Rectal smooth muscle tissue (tissue), 1 donor: ENCODE results near the gene CA12.

Experiments used
- H3K27ac ChIP-seq: one replicate; pipeline ENCODE4 v1.7.0; 2013; ENCODE audit warnings: low read depth, low read length, inconsistent platforms
- H3K27me3 ChIP-seq: one replicate; pipeline ENCODE4 v1.7.0; 2013; ENCODE audit warnings: low read length; ENCODE audit not compliant: control insufficient read depth, insufficient read depth
- H3K36me3 ChIP-seq: one replicate; pipeline ENCODE4 v1.7.0; 2013; ENCODE audit warnings: low read length; ENCODE audit not compliant: control insufficient read depth, insufficient read depth
- H3K4me1 ChIP-seq: one replicate; pipeline ENCODE4 v1.7.0; 2013; ENCODE audit warnings: low read length; ENCODE audit not compliant: control insufficient read depth, insufficient read depth
- H3K4me3 ChIP-seq: one replicate; pipeline ENCODE4 v1.7.0; 2013; ENCODE audit warnings: low read length
- H3K9ac ChIP-seq: one replicate; pipeline ENCODE4 v1.7.0; 2013; ENCODE audit warnings: low read length

Gene CA12

DNA sequence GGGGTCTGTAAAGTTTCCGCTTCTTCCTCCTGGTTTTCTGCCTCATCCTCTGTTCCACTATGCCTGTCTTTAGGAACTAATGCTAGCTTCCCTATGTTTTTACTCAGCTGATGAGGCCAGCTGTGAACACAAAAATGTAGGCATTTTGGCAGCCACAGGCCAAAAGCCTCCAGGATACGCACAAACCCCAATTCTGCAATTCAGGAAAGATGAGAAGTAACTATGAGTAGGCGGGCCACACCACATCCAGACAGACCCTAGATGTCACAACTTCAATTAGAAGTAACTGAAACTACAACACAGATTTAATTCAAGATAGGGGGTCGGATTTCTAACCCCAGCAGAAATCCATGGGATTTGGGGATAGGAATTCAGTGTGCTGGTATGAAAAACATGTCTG lies 11.9 kb downstream of the CA12 start:
- Histone ChIP-seq H3K36me3 (no peaks in the 10 kb centered on the region), H3K4me1 (no peaks in the 10 kb centered on the region), H3K27me3 (no peaks in the 10 kb centered on the region)

DNA sequence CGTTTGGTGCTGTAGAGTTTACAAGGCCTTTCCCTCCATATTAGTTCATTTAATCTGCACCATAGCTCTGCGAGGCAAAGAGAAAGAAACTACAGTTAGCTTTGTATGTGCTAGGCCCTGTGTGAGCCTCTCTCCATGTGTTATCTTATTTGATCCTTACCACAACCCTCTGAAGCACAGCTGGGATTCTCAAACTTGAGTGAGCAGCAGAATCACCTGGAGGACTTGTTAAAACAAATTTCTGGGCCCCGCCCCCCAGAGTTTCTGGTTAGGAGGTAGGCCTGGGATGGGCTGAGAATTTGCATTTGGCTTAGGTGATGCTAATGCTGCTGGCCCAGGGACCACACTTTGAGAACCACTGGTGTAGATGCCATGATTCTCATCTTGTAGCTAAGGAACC lies 12.3 kb downstream of the CA12 start:
- Histone ChIP-seq H3K9ac (no peak overlapping the region), H3K27ac (no peak overlapping the region), H3K36me3 (no peaks in the 10 kb centered on the region), H3K4me3 (no peak overlapping the region), H3K27me3 (no peaks in the 10 kb centered on the region), H3K4me1 (no peaks in the 10 kb centered on the region)

More for the DNA sequence above, 11.9 kb downstream of the CA12 start:
- Histone ChIP-seq H3K9ac (no peak overlapping the region), H3K27ac (no peak overlapping the region), H3K4me3 (no peak overlapping the region)

DNA sequence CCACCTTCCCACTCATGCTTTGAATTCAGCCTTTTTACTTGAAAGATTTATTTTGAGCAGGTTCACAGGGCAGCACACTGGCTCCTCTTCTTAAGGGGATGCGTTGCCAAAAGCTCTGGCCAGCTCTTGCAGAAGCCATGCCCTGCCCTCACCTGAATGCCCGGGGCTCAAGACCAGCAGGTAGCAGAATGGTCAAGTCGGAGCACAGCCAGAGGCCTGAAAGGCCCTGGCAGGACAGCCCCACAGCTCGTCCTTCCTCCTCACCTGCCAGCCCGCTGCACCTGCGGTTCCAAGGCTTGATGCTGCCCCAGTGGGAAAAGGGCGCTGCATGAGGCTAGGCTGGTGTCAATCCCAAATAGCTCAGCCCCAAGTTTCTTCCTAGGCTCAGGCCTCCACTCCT lies 13.1 kb downstream of the CA12 start:
- Histone ChIP-seq H3K4me1 (no peaks in the 10 kb centered on the region), H3K9ac (no peak overlapping the region), H3K4me3 (no peak overlapping the region), H3K27me3 (no peaks in the 10 kb centered on the region), H3K36me3 (no peaks in the 10 kb centered on the region), H3K27ac (no peak overlapping the region)

DNA sequence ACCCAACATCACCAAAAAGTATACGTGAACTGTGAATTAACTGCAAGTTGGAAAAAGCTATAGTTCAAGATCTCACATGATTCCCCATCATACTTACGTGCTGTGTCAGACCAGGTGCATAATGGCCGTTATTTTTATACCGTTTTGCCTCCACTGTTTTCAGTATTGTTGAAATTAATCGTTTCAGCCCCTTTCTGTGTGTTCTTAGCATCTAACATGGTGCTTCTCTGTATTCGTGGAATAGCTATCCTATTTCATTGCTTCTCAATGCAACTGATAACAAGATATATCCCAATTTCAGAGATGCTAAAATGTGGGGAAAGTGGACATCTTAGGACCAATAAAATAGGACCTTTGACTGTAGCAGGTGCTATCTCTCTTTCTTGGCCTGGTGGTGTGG lies 13.7 kb downstream of the CA12 start:
- Histone ChIP-seq H3K27me3 (no peaks in the 10 kb centered on the region), H3K27ac (no peak overlapping the region), H3K36me3 (no peaks in the 10 kb centered on the region), H3K9ac (no peak overlapping the region), H3K4me1 (no peaks in the 10 kb centered on the region), H3K4me3 (no peak overlapping the region)

DNA sequence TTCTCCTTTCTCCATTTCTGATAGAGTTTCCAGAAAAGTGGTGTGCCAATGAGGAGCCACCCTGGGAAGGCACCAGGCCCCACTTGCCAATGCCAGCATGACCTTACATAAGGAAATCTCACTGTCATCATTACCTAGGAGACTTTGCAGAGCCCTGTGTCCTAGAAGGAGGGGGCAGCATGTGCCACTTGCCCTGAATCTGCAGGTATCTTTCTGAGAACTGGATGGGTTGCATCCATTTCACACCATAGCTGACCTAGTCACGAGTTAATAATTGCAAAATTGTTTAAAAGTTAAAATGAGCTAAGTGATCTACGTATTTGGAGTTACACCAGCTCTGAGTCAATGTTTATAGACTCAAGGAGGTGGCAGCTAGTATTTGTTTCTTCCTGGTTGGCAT lies 14.3 kb downstream of the CA12 start:
- Histone ChIP-seq H3K27ac (no peak overlapping the region), H3K9ac (no peak overlapping the region), H3K27me3 (no peaks in the 10 kb centered on the region), H3K36me3 (no peaks in the 10 kb centered on the region), H3K4me1 (no peaks in the 10 kb centered on the region), H3K4me3 (no peak overlapping the region)

DNA sequence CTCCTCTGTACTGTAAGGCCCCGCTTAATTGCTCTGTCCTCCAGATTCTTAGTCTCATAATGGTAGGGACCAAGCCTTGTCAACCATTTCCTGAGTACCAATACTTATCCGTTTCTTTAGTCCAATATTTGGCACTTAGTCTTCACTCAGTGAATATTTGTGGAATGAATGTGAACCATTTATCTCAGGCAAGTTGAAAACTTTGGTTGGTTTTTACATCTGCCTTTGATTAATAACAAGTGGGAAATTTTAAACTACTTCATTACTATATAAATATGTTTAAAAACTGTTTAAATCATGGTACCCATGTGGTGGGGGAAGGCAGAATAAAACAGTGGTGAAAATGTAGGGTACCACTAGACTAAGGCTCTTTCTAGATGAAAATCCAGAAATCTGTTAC lies 15.2 kb downstream of the CA12 start:
- no peaks in the 10 kb centered on the region for H3K27me3 ChIP-seq
- no peaks in the 10 kb centered on the region for H3K36me3 ChIP-seq

DNA sequence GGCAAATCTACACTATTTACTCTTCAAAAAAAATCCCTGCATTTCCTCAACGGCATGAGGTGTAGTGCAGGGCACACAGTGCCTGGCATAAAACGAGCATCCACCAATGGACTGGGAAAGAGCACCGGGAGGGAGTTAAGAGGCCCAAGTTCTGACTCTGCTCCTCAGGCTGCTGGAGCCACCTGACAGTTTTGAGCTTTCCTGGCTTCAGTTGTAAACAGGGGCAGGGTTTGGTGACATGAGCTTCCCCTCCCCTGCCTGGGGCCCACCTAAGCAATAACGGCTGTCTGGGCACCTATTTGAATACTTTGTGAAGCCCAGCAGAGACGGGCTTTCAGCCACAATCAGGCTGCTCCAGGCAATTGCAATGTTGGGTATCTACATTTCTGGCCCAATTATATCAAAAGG lies 16.4 kb downstream of the CA12 start:
- H3K36me3 ChIP-seq: no peaks in the 10 kb centered on the region
- H3K9ac ChIP-seq: no peak overlapping the region
- H3K27me3 ChIP-seq: no peaks in the 10 kb centered on the region
- H3K4me3 ChIP-seq: no peak overlapping the region
- H3K27ac ChIP-seq: no peak overlapping the region
- no peaks in the 10 kb centered on the region for H3K4me1 ChIP-seq

More for the DNA sequence above, 15.2 kb downstream of the CA12 start:
- Histone ChIP-seq H3K4me1 (no peaks in the 10 kb centered on the region), H3K27ac (no peak overlapping the region), H3K4me3 (no peak overlapping the region), H3K9ac (no peak overlapping the region)

DNA sequence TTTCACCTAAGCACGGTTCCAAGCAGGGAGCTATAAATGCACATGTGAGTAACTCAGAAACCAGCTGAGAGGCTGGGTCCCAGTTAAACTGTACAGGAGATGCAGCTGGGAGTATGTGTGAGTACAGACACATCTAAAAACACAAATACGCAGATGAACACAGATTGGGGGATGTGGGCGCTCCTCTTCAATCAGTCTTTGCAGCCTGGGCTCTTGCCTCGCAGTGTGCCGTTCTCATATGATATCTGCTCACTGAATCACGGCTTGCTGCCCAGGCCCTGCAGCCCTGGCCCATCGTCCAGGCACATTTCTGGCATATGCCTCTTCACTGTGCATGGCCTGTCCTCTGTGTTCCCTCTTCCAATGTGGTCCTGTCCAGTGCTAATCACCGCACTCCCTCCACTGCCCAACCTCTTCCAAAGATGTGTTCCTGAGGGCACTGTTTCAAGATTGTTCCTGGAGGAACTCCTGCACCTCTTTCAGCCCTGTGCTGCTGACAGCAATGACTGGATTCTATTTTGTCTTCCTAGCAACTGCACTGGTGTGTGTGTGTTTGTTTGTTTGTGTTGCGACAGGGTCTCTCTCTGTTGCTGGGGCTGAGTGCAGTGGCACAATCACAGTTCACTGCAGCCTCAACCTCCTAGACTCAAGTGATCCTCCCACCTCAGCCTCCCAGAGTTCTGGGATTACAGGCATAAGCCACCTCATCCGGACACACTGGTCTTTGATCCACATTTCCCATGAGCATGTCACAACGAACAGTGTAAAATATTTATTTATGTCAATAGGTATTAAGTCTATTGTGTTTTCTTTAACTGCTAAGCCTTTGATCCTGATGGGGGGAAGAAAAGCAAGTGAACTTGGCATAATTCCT lies 17.0 kb downstream of the CA12 start:
- Histone ChIP-seq H3K27me3 (no peaks in the 10 kb centered on the region), H3K27ac (no peak overlapping the region), H3K9ac (no peak overlapping the region), H3K36me3 (no peaks in the 10 kb centered on the region), H3K4me3 (no peak overlapping the region), H3K4me1 (no peaks in the 10 kb centered on the region)

DNA sequence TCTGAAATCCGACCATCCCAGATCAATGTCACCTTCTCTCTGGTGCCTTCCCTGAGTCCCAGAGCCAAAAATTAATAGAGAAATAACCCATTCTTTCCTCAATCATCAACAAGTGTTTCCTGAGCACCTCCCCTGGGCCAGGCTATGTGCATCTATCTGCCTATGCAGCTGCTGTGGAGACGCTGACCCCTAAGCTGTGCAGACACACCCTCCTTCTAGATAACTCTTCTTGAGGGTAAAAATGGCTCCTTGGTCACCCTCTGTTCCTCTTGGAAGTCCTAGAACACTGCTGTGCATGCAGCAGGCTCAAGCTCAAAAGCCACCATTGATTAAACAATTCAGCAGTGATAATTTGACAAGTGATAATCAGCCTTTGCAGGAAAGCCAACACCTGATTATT lies 18.4 kb downstream of the CA12 start:
- H3K27me3 ChIP-seq: no peaks in the 10 kb centered on the region
- no peak overlapping the region for H3K9ac ChIP-seq
- H3K4me3 ChIP-seq: no peak overlapping the region
- no peaks in the 10 kb centered on the region for H3K4me1 ChIP-seq
- H3K36me3 ChIP-seq: no peaks in the 10 kb centered on the region
- H3K27ac ChIP-seq: no peak overlapping the region

DNA sequence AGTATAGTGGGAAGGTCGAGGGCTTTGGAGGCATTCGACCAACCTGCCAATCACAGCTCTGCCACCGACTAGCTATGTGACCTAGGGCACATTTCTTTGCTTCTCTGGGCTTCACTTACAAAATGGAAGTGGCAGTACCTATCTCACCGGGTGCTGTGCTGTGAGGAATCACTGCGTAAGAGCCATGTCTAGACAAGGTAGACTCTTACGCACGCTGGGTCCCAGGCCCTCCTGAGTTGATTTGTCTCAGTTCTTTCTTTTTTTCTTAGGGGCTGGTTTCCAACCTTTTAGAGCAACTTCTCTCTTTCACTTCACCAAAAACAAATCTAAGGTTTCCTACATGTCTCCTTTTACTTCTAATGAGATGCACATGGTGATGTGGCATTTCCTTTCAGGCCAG lies 18.8 kb downstream of the CA12 start:
- Histone ChIP-seq H3K27ac (no peak overlapping the region), H3K4me3 (no peak overlapping the region), H3K36me3 (no peaks in the 10 kb centered on the region), H3K9ac (no peak overlapping the region), H3K4me1 (no peaks in the 10 kb centered on the region), H3K27me3 (no peaks in the 10 kb centered on the region)

DNA sequence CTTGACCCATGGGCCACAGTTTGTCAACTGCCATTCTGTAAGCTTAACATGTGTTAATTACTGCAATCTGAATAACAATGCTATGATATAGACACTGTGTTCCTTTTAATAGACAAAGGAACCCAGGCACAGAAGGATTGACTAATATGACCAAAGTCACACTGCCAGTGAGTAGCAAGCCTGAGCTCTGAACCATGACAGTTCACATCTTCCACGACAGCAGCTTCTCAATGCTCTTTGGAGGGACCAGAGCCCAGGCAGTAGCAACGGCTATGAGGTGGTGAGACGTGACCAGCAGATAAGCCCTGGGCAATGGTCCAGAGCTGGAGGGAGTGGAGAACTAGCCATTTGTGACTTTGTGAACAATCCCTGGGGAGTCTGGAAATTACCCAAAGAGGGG lies 19.4 kb downstream of the CA12 start:
- Histone ChIP-seq H3K27ac (no peak overlapping the region), H3K36me3 (no peaks in the 10 kb centered on the region), H3K9ac (no peak overlapping the region), H3K4me1 (no peaks in the 10 kb centered on the region), H3K4me3 (no peak overlapping the region), H3K27me3 (no peaks in the 10 kb centered on the region)

DNA sequence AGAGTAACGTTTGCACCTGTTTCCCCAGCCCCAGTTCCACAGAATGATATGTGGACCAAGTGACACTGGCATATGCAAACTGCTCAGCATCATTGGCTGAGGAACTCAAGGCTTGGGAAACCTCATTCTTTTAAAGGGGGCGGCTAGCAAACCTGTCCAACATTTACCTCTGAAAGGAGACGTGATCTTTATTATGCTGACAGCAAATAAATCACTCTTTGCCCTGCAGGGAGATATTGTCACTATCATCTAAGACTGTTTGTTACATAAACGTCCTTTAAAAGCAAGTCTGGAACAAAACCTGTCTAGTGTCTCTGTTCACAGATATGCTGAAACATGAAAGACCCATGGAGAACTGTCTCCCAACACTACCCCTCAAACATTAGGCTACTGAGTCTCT lies 21.5 kb downstream of the CA12 start:
- Histone ChIP-seq H3K27me3 (no peaks in the 10 kb centered on the region), H3K9ac (no peak overlapping the region), H3K36me3 (no peaks in the 10 kb centered on the region), H3K4me1 (no peaks in the 10 kb centered on the region), H3K27ac (no peak overlapping the region), H3K4me3 (no peak overlapping the region)
